ENCODE results near the gene CD46. TPM values are rescaled to one million over a fixed set of nuclear protein-coding genes. Genes with fewer than 3 reads are reported as not detected.

The CD46 gene
- total RNA-seq, 1 experiment from 2014 or later, result 50.3 TPM

DNA sequence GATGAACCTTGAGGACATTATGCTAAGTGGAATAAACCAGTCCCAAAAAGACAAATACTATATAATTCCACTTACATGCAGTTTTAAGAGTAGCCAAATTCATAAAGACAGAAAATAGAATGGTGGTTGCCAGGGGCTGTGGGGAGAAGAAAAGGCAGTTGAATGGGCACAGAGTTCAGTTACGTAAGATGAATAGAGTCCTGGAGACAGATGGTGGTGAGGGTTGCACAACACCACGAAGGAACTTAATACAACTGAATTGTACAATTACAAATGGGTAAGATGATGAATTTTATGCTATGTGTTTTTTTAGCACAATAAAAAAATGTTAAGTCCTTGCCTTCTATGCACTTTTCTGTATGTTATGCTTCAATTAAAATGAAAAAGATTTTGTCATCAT lies 92.5 kb downstream of the CD46 start:
- DNase-seq (ENCODE audit: low read depth), result no peak

Small RNAs within 50 kb of the gene (small RNA-seq; reads per million reads assigned to genes)
- gene RNA5SP534, result not detected

Other genes starting within 250 kb of the CD46 start
- gene CR1L, start 106.9 kb upstream of the CD46 start, total RNA-seq (2014; rRNA removed; shearing (Covaris generic)), result not detected in 2 replicates
- gene CD34, start 159.1 kb downstream of the CD46 start, total RNA-seq (2014; rRNA removed; shearing (Covaris generic)), result 0.20 TPM in 1 of 2 replicates, not detected in the other

All from HT1080 (cell line).